GM12892 (cell line): ENCODE data around the gene IFT122.

Experiments
- DNase-seq: peaks from one replicate; pipeline ENCODE4 v3.0.0; 2011; ENCODE audit not compliant: insufficient read length
- FAIRE-seq: peaks from 2 replicates; lab custom pipeline; 2011; peaks lifted over from hg19 to GRCh38; lab: Jason Lieb, UNC
- POLR2A ChIP-seq: IDR thresholded peaks from 2 replicates; pipeline ENCODE4 v1.6.1; 2011; ENCODE audit warnings: low read depth, low read length, control low read depth
- POLR2AphosphoS5 ChIP-seq: IDR thresholded peaks from 2 replicates; pipeline ENCODE4 v1.6.1; 2011; ENCODE audit warnings: low read depth, low read length, control low read depth
- TAF1 ChIP-seq: IDR thresholded peaks from 2 replicates; pipeline ENCODE4 v1.6.1; 2011; ENCODE audit warnings: low read depth, mild to moderate bottlenecking, control low read depth, low read length, borderline replicate concordance

Gene IFT122

DNA sequence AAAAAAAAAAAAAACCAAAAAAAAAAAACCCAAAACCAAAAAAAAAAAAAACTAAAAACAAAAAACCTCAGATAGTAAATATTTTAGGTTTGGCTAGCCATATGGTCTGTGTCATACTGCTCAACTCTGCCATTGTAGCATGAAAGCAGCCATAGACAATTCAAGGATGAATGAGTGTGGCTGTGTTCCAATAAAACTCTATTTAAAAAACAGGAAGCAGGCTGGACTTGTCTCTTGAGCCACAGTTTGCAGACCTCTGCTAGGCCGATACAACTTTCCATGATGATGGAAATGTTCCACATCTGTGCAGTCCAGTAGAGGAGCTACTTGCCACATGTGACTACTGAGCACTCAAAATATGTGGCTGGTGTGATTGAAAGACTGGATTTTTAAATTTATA is 22.7 kb upstream of the IFT122 start:
- no peak for DNase-seq
- FAIRE-seq, result no peak
- TF ChIP-seq TAF1 (no peak), POLR2AphosphoS5 (no peak), POLR2A (no peak)

DNA sequence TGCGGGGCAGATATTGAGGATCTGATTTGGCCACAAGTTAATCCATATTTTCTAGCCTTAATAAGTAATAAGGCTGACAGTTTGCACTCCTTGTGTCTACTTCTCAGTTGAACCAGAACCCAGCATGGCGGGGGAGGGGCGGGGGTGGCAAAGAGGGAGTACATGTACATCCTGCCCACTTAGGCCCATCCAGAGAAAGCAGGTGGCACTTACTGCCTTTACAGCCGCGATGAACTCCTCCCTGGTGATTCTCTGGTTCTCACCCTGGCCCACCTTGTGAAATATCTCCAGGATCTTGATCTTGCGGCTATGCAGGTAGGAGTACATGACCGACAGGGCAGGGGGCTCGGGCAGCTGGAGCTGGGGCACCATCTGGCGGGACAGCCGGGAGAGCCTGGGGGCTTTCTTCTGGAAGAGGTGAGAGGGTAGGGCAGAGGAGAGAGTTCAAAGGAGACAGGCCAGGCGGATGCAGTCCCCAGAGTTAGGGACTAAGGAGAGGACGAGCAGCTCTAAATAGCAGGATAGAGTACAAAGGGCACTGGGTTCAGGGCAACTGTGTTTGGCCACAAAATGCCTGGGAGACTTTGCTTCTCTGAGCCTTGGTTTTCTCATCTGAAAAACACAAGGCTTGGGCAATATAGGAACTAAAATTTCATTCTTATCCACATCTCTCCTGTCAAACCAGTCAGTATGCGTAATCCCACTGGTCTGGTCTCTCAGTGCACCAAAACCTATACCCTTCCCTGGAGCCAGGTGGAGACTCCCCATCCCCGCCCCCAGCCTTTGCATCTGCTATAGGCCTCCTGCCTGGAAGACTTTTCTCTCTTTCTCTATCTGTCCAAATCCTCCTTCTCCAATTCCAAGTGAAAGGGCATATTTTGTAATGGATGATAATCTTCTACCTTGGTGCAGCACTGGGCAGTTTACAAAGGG is 21.7 kb upstream of the IFT122 start:
- TF ChIP-seq POLR2AphosphoS5 (no peak), POLR2A (no peak), TAF1 (no peak)
- FAIRE-seq (no peak), DNase-seq (no peak)

DNA sequence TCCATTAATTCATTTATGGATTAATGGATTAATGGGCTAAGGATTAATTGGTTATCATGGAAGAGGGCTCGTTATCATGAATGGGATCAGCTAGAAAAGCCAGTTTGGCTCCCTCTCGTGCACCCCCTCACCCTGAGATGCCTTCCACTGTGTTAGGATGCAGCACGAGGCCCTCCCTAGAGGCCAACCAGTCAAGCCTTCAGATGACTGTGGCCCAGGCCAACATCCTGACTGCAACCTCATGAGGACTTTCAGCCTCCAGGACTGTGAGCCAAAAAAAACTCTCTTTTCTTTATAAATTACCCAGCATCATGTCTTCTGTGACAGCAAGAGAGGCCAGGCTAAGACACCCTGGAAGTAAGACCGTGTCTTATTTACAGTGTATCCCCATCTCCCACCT is 20.5 kb upstream of the IFT122 start:
- no peak for FAIRE-seq
- DNase-seq, result no peak
- TF ChIP-seq POLR2A, result no peak
- TF ChIP-seq POLR2AphosphoS5, result no peak
- no peak for TF ChIP-seq TAF1

DNA sequence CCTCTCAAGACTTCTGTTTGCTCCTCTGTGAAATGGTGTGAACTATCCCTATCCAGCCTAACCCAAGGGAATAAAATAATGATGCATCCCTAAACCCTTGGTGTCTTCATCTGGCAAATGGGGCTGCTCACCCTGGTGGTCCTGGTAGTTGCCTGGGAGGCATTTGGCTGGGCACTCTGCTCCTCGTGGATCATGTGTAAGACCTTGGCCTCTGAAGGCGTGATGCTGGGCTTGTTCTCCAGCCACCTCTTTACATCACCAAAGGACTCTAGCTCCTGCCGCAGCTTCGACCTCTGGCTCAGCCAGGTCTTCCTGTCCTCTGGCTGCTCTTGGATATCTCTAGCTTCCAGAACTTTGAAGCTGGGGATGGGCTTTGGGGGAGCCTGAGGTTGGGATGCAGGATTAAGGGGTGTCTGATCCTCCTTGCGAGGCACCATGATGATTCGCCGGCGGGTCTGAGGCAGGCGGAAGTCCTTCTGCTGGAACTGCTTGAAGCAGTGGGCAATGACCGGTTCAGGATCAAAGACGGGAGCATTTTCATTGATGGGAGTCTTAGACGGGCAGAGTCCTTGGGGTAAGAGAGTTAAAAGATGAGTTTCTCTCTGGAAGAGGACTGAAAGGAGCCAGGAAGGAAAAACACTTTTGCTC is 18.7 kb upstream of the IFT122 start:
- FAIRE-seq, result no peak
- TF ChIP-seq POLR2AphosphoS5 (no peak), POLR2A (no peak), TAF1 (no peak)

DNA sequence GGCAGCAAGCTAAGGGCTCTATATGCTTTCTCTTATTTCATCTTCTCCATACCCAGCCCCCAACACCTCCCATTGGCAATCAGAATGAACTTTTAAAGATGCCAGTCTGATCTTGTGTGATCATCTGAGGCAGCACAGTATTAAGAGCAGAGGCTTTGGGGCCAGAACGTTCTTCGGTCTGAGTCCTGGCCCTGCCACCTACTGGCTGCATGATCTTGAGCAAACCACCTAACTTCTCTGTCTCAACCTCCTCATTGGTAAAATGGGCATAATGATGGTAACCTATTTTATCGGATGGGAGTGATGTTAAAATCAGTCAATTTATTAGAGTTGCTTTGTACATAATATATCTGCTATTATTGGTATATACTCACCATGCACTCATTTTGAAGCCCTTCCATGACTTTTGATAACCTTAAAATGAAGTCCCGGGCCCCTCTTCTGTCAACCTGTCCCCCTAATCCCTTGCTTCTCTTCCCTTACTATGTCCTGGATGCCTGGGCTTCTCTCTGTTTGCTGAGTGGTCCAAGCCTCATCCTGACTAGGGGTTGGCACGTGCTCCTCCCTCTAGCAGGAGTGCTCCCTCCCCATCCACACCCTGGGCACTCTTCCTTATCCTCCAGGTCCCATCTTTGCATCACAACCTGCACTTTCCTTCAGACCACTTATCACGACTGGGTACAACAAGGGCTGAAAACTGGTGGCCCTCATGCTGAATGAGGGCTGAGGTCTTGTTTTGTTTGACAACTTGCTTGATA is 17.9 kb upstream of the IFT122 start:
- FAIRE-seq (no peak), DNase-seq (no peak)
- TF ChIP-seq POLR2A (no peak), POLR2AphosphoS5 (no peak), TAF1 (no peak)

More for the DNA sequence above, 18.7 kb upstream of the IFT122 start:
- no peak for DNase-seq

DNA sequence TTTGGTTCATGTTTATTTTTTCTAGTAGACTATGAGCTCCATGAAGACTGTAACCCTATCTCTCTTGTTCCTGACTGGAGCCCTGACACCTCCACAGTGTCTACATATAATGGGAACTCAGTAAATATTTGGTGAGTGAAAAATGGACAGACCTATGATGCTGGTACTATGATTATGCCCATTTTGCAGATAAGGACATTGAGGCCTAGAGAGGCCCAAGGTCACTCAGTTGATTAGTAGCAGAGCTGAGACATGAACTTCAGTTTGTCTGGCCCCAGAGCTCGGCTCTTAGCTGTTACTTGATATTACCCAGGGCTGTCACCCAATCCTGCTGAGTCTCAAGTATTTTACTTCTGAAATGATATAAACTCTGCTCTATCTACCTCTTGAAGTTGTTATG is 17.1 kb upstream of the IFT122 start:
- no peak for FAIRE-seq
- no peak for TF ChIP-seq POLR2AphosphoS5
- no peak for TF ChIP-seq POLR2A
- no peak for TF ChIP-seq TAF1
- no peak for DNase-seq

DNA sequence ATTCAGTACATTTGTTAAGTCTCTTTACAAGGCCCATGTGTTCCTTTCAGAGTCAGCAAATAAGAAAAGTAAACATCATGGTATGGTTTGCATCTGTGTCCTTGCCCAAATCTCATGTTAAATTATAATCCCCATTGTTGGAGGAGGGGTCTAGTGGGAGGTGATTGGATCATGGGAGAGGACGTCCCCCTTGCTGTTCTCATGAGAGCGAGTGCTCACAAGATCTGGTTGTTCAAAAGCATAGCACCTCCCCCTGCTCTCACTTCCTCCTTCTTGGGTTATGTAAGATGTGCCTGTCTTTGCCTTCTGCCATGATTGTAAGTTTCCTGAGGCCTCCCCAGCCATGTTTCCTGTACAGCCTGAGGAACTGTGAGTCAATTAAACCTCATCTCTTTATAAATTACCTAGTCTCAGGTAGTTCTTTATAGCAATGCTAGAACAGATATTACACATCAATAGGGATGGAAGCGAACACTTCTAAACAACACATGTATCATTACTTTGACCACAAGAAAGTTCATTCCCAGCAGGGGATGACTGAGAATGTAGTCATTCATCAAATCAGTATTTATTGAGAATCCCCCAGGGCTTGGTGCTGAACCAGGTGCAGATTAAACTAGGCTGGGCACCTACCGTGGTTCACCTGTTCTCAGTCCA is 15.7 kb upstream of the IFT122 start:
- DNase-seq (no peak), FAIRE-seq (peak; percentile 92)
- TF ChIP-seq POLR2A (no peak), TAF1 (no peak), POLR2AphosphoS5 (no peak; the same call in 1 of the 2 replicates)

DNA sequence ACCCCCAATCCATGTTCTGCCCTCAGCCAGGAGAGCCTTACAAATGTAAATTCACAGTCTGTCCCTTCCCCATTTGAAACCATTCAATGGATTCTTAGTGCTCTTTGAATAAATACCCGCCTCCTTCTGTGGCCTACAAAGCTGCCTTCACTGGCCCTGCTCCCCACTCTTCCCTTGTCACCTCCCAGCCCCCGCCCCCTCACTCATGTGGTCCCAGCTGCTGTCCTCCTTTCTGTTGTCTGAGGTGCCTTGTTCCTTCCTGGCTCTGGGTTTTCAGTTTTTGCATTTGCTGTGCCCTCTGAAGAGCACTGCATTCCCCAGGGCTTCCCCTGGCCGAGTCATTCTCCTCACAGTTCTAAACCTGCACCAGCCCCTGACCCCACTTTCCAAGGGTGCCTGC is 14.8 kb upstream of the IFT122 start:
- FAIRE-seq (no peak), DNase-seq (no peak)
- no peak for TF ChIP-seq POLR2AphosphoS5
- TF ChIP-seq TAF1, result no peak
- TF ChIP-seq POLR2A, result no peak

DNA sequence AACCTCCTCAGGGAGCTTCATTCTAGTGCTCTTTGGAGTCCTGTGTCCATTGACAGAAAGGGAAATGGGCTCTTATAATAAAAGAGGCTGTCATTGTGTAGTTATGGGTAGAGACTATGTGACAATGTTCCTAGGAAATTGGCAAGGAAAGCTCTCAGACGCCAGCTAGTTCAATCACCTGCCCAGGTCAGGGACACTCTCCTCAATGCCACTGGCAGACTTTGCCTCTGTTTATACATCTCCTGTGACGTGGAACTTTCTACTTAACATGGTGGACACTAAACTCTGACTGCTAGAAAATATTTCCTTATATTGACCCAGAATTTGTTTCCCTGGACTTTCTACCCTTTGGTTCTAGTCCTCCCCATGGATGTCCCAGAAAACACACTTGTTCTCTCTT is 14.4 kb upstream of the IFT122 start:
- no peak for DNase-seq
- TF ChIP-seq POLR2AphosphoS5, result no peak
- no peak for TF ChIP-seq TAF1
- no peak for TF ChIP-seq POLR2A
- no peak for FAIRE-seq

DNA sequence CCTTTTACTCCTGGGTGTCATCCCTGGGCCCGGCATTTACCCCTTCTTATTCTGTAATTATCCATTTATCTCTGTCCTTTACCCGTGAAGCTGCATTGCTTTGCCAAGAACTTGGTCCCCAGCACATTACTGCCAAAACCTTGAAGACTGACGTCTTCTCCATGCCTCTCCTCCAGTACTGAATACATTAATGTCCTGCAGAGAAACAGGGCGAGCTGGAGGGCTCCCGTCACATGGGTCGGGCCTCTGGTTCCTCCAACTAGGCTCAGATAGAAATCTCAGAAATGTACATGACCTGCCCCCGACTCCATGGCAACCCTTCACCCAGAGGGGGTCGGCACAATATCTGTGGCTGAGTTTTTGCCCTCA is 12.0 kb upstream of the IFT122 start:
- no peak for TF ChIP-seq TAF1
- TF ChIP-seq POLR2A, result no peak
- no peak for TF ChIP-seq POLR2AphosphoS5
- FAIRE-seq (no peak), DNase-seq (no peak)
